ENCODE results near the gene DNAJC5G.

- TF ChIP-seq MAX (IDR thresholded peaks at IDR 0.05) = no peak
- TF ChIP-seq ZBTB7A (IDR thresholded peaks at IDR 0.05; ENCODE audit: low read depth) = no peak
- TF ChIP-seq RAD21 (IDR thresholded peaks at IDR 0.05; ENCODE audit: low read depth) = no peak
- no peak for TF ChIP-seq REST (IDR thresholded peaks at IDR 0.05; ENCODE audit: low read depth)
Observed at GRCh38 chr2:27270131-27270530, 5.1 kb upstream of the DNAJC5G start.
